GM12801 (cell line): ENCODE results near the gene USP31.

Source experiments
- TF ChIP-seq, protein P1 (sequence below): IDR thresholded peaks from one replicate; pipeline ENCODE4 v1.5.1; 2011; ENCODE audit warnings: control low read depth; ENCODE audit not compliant: insufficient read length; ENCODE audit errors: extremely low read depth

USP31 gene

DNA sequence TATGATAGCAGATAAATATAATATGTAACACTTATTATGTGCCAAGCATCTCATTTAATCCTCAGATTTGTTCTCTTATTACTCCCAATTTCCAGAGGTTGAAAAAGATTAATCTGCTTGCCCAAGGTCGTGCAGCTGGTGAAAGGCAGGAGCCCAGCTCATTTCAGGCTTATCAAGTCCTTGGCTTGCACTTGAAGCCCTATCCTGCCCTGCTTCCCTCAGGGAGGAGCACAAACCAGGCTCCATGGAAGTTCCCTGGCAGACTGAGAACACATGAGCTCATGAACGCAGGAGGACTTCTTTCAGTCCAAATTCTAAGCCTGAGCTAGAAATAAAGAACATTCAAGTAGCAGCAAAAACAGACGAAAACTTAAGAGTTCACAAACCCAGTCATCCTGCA lies 74.8 kb downstream of the USP31 start:
- TF ChIP-seq, protein P1, sequence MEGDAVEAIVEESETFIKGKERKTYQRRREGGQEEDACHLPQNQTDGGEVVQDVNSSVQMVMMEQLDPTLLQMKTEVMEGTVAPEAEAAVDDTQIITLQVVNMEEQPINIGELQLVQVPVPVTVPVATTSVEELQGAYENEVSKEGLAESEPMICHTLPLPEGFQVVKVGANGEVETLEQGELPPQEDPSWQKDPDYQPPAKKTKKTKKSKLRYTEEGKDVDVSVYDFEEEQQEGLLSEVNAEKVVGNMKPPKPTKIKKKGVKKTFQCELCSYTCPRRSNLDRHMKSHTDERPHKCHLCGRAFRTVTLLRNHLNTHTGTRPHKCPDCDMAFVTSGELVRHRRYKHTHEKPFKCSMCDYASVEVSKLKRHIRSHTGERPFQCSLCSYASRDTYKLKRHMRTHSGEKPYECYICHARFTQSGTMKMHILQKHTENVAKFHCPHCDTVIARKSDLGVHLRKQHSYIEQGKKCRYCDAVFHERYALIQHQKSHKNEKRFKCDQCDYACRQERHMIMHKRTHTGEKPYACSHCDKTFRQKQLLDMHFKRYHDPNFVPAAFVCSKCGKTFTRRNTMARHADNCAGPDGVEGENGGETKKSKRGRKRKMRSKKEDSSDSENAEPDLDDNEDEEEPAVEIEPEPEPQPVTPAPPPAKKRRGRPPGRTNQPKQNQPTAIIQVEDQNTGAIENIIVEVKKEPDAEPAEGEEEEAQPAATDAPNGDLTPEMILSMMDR: no peak

DNA sequence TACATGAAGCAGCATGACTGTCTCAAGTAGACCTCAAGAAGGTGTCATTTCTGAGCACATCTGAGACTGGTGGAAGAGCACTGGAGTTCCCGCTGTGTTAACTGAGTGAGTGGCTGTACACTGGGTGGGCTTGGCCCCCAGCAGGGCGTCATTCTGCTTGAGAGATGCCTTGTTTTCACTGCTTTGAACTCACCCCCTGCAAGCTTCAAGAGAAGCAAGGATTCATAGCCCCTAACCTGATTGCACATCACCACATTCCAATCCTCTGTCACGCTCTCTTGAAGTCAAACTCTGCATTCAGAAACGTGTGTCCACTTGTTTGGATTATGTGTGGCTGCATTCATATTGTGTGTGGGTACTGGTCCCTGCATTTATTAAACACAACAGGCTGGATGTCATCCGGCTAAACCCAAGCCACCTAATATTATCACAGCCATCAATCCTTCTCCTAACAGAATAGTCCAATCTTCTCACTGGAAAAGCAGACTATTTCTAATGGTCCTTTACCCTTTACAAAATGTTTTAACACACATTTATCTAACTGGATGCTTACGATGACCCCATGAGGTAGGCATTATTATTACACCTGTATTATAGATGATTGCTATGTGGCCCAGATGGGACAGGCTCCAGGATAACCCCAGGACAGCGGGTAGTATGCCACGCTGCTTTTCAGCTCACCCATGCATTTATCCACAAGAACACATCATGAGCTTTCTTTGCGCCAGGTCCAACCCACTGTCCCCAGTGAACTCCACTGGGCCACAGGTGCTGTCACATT lies 76.3 kb downstream of the USP31 start:
- TF ChIP-seq, protein P1: no peak

DNA sequence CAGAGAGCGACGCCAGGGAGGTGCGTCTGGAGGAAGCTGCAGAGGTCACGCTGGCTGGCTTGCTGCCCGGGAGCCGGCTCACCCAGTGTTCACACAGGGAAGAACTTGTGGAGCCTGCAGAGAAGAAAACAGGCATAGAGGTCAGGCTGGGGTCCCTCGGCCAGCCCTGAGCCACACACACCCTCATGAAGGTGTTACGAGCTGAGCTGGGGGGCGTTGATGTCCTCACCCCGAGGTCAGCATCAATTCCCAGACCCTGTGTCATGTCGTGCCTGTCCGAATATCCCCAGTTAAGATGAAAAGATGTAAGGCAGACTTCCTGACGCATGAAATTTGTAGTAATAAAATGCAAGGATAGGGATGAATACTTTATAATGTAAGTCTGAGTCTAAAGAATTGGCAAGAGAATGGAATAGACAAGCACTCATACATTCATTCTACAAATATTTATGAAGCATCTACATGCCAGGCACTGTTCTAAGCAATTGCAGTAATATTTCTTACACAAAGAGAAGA lies 77.1 kb downstream of the USP31 start:
- TF ChIP-seq, protein P1: no peak

DNA sequence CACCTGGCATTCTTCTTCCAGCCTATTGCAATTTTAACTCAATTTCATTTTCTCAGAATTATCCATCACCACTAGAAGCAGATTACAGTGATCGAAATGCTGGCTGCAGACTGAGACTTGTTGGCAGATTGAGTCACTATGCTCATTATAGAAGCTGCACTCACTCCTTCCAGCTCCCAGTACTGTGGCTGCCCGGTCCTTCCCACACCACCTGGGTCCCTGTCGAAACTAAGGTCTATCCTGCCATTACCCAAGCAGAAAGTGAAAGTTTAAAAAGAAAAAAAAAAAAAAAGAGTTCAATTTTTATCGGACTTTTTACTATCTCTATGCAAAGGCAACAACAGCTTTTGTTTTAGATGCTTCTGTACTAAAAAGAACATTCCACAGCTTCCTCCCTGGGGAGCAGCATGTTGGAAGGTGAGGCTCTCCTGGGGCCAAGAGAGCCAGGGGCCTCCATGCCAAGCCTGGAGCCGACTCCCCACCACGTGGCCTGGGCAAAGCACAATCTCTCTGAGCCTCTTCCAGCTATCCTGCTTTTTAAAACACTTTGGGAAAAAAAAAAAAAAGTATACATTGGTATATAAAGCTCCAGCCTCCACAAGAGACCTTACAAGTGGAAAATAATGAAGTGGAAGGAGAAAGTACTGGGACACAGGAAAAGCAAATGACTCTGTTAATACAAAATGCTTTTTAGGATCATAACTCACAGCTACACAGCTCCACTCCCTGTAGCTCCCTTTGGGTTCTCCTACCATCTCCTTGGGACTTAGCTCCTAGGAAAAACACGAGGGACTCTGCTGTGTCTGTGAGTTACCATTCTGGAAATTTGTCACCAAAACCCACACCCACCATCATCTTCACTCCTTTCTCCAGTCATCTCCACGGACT lies 77.8 kb downstream of the USP31 start:
- TF ChIP-seq, protein P1: no peak

DNA sequence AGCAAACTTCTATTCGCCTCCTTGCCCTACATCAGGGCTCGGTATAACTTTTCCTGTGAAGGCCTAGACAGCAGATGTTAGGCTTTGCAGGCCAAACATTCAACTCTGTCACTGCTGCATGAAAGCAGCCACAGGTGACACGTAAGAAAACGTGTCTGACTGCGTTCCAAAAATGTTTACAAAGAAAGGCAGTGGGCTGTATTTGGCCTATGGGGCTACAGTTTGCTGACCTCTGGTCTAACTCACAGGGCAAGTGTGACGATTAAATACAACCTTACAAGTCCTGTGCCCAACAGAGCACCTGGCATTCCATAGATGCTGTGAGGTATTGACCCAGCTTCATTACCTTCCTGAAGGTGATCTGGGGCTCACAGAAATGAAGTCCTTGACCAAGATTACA lies 79.4 kb downstream of the USP31 start:
- TF ChIP-seq, protein P1: no peak

DNA sequence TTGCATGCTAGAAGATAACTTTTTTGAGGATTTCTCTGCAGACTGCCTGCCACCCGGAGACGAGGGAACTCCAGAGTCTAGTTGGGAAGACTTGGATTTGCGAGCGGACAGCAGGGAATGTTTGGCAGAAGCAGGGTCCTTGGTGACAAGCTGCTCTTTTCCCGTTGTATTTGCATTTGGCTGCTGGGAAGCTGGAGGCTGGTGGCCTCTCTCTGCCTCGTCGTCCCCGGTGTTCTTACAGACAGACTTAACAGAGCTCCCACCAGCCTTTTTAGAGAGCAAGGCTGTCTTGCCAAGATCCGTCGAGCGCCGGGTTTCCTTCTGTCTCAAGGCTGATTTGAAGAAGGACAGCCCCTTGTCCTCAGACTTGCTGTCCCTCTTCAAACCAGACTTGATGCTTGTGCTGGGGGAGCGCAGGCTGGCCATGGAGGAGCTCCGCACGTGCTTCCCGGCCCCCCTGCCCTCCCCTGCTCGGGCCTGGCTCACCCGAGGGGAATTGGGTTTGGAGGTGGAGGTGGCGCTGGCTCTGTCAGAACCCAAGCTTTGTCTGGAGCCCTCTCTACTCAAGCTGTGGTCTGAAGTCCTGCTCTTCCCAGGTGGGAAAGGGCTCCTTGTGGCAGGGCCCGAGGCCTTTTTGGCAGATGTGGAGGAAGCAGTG lies 81.0 kb downstream of the USP31 start:
- TF ChIP-seq, protein P1: no peak

DNA sequence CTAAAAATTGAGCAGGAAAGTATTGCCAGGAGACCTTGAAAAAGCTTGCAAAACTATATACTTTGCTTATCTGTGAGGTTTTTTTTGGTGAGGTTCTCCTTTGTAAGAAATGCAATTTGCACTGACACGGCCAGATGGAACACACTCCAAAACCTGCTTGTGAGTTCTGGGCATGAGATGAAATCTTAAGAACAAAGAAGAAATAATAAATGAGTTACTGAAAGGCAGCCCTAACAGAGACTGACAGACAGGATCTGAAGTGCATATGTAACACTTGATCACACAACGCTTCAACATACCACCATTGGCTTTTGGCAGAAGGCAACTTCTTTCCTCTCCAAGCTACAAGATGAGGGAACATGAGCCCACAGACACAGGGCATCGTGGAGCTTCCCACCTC lies 82.6 kb downstream of the USP31 start:
- TF ChIP-seq, protein P1: no peak
